ENCODE data around the gene FNDC3B.
"Not testable (repeated sequence)": the region's sequence is repeated elsewhere in the genome, so short reads cannot be mapped to it uniquely, and the experiment has no call there.

Gene FNDC3B

DNA sequence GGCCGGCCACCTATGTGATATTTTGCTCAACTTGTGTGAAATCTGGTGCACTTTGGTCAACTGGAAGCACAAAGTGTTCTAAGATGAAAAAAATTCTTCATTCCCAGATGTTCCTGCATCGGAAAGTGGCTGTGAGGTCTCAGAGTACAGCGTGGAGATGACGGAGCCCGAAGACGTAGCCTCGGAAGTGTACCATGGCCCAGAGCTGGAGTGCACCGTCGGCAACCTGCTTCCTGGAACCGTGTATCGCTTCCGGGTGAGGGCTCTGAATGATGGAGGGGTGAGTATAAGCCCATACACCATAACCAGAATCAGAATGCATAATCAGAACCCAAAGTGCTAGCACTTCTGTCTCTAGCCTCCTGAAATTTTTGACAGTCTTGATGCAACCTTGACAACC, 304.6 kb downstream of the FNDC3B start:
- DNase-seq: no peak
- in situ Hi-C loops (cut with MboI; ENCODE audit: low pct_unique_long_range_greater_than_20kb, low sequenced_read_pairs): no loop called here

DNA sequence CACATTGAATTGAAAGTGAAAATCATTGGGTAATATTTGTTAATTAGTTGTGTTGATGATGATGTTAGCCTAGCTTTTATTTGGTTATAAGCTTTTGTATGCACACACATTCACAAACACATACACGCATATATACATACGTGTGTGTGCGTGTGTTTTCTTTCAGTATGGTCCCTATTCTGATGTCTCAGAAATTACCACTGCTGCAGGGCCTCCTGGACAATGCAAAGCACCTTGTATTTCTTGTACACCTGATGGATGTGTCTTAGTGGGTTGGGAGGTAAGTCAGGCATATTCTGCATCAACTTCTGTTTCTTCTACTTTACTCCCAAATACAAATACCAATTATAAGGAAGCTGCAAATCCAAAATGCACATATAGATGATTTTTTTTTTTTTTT, 306.8 kb downstream of the FNDC3B start:
- in situ Hi-C loops (cut with MboI; ENCODE audit: low pct_unique_long_range_greater_than_20kb, low sequenced_read_pairs): no loop called here
- DNase-seq: no peak

DNA sequence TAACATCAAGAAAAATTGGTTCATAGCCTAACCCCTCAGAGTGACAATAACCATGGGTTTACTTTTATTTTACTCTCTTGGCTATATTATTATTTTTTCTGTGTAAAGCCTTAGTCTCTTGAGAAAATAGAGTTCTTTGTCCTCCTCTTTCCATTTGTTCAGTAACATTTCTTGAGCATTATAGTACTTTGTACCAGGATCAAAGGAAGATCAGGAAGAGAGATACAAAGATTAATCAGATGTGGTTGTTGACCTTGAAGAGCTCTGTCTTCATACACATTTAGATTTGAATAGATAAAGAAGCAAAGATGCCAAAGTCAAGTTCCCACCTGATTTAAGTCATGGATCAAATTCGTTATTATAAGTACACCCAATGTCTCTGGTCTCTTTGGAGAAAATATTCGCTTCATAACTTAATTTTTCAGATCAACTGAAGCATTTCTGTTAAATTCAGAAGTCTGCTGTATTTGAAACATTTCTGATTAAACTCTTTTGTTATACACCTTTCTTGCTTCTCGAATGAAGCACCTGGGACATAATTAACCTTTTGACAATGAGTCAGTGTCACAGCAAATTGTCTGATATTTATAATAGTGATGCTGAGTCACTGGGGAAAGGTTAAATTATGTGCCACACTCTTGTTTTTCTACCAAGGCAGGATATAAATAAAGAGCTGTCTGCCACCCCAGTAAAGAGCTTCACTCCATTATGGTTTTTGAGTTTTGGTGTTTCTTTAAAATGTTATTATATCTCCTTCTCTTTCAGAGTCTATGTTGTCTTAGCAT, 308.7 kb downstream of the FNDC3B start:
- in situ Hi-C loops (cut with MboI; ENCODE audit: low pct_unique_long_range_greater_than_20kb, low sequenced_read_pairs): no loop called here
- DNase-seq: no peak

DNA sequence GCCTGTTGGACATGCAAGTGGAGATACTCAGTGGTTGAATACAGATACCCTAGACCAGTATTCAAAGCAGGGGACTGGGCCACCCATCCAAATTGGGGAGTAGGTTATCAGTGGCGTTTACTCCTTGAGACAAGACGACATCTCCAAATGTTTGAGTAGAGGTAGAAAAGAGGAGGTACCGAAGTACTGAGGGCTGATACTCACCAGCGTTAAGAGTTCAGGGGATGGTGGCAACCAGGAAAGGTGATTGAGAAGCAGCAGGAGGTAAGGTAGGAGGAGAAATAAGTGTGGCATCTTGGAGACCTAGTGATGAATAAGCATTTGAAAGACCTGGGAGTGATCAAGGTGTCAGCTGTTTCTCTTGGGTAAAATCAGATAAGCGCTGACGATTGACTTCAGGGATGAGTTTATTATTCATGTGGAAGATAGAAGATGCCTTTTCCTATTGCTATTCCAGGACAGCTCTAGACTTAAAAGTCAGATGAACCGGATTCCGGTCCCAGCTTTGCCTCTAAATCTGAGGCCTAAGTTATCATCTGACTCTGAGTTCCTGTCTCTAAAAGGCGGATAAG, 312.6 kb downstream of the FNDC3B start:
- DNase-seq: no peak
- in situ Hi-C loops (cut with MboI; ENCODE audit: low pct_unique_long_range_greater_than_20kb, low sequenced_read_pairs): no loop called here

DNA sequence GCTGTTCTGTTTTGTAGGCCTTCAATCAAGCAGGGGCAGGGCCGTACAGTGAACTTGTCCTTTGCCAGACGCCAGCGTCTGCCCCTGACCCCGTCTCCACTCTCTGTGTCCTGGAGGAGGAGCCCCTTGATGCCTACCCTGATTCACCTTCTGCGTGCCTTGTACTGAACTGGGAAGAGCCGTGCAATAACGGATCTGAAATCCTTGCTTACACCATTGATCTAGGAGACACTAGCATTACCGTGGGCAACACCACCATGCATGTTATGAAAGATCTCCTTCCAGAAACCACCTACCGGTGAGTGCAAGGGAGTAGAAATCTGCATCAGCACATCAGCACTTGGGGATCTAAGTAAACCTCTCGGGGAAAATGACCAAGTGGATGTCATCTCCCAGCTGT, 313.4 kb downstream of the FNDC3B start:
- no peak for DNase-seq
- in situ Hi-C loops (cut with MboI; ENCODE audit: low pct_unique_long_range_greater_than_20kb, low sequenced_read_pairs): no loop called here

DNA sequence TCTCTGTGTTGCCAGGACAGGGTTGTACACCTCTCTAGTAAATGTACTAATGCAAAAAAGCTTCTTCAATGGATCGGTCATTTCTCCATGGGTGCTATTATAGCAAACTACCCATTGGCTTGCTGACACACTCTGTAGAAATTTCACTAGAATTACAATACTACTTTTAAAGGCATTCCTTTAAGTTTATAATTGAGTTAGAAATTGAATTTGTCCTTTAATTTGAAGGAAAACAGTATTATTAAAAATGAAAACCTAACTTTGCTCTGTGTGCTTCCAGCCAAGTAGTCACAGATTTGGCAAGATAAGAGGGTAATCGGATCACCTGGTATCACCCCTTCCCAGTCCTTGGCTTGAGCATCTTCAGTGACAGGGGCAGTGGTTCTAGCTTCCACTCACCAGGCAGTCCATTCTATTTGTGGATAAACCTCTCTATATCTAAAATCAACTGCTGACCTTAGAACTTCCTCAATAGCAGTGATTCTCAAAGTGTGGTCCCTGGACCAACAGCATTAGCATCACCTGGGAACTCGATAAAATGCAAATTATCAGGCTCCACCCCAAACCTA, 315.6 kb downstream of the FNDC3B start:
- no peak for DNase-seq

DNA sequence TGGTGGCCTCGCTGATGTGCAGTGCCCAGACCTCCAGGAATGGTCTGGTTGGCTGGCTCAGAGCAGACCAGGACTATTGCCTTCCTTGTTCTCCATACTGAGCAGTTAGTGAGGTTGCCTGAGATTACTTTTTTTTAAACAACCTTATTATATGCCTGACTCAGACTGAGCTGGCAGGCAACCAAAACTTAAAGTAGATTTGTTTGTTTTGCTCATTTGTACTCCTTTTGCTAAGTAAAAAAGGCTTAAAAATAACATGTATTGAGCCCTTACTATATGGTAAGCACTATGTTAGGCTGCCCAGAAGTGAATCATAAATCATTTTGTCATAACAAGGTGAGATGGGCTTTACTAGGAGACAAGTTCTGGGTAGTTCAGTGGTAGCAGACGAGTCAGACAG, 316.5 kb downstream of the FNDC3B start:
- DNase-seq: no peak
- in situ Hi-C loops (cut with MboI; ENCODE audit: low pct_unique_long_range_greater_than_20kb, low sequenced_read_pairs): no loop called here

More for the DNA sequence above, 315.6 kb downstream of the FNDC3B start:
- in situ Hi-C loops (cut with MboI; ENCODE audit: low pct_unique_long_range_greater_than_20kb, low sequenced_read_pairs): no loop called here

DNA sequence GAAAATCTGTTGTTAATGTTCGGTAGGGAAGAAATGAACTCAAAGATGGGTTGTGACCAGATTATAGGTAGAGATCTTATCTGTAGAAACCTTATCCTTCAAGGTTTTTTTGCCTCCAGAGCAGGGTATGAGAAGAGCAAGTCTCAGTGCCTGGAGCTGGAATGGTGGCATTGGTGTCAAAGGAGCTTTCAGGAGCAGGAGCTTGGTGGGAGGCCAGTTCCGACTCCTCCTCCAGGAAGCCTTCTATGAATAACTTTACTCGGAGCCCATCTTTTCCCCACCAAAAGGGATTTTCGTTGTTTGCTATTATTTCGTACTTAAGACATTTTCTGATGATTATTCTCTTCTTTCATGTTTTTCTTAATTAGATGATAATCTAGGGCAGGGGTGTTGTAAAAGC, 317.0 kb downstream of the FNDC3B start:
- in situ Hi-C loops (cut with MboI; ENCODE audit: low pct_unique_long_range_greater_than_20kb, low sequenced_read_pairs): no loop called here
- no peak for DNase-seq

DNA sequence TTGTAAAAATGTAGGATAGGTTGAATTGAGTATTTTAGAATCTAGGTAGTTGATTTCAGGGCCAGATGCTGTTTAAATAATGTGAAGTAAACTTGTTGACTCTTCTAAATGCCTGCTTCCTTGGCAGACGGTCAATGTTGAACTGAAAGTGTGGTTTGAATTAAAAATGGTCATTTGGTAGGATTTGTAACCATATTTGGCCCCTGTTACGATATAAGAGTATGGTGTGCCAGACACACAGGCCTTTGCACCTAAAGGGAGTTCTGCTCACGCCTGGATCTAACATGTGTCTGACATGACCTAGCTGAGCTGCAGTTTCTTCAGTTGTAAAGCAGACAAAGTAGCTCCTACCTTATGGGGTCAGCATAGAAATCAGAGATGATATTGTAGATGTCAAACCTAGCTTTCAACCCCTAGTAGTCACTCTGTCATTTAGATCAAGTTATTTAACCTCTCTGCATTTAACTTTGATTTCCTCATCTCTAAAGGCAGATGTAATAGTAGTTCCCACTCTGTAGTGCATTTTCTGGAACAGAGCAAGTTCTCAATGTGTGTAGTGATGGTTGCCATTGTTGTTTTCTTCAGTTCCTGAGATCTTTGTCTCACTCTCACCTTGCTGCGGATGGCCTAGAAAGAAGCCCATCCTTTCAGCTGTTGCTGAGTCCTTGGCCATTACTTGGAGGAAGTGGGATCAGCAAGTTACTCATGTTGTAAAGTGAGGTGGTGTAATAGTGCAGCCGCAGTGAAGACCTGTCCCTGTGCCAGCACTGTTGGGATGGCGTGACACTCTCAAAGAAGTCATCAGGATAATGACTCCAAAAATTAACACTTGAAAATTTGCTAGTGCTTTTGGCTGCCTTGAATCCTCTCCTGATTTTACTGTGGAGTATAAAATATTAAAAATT, 318.7 kb downstream of the FNDC3B start:
- in situ Hi-C loops (cut with MboI; ENCODE audit: low pct_unique_long_range_greater_than_20kb, low sequenced_read_pairs): no loop called here
- DNase-seq: no peak

DNA sequence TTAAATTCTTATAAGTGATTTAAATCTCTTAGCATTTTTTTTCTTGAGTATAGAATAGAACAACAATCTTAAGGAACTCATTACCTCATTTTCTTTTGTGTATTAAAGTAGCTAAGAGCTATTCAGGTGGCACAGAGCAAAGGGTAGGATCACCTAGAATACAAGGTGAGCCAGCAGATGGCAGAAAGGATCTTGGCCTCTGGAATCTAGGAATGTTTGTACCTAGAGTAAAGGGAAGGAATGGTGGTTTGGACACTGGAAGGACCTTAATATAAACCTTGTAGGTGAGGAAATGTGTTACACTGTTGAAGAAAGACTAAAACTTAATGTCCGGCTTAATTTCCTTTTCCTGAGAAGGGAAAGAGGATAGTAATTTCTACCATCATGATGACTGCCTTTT, 319.9 kb downstream of the FNDC3B start:
- in situ Hi-C loops (cut with MboI; ENCODE audit: low pct_unique_long_range_greater_than_20kb, low sequenced_read_pairs): no loop called here
- DNase-seq: no peak

DNA sequence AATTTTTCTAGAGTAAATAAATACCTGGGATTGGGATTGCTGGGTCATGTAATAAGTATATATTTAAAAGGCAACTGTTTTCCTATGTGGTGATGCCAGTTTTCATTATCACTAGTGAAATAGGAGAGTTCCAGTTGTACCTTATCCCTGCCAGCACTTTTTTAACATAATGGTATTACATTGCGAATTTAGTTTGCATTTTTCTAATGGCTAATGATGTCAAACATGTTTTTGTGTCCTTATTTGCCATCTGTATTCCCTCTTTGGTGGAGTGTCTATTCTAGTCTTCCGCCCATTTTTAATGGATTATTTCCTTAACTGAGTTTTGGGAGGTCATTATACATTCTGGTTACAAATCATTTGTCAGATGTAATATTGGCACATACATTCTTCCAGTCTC, 320.6 kb downstream of the FNDC3B start:
- in situ Hi-C loops (cut with MboI; ENCODE audit: low pct_unique_long_range_greater_than_20kb, low sequenced_read_pairs): no loop called here
- DNase-seq: no peak

DNA sequence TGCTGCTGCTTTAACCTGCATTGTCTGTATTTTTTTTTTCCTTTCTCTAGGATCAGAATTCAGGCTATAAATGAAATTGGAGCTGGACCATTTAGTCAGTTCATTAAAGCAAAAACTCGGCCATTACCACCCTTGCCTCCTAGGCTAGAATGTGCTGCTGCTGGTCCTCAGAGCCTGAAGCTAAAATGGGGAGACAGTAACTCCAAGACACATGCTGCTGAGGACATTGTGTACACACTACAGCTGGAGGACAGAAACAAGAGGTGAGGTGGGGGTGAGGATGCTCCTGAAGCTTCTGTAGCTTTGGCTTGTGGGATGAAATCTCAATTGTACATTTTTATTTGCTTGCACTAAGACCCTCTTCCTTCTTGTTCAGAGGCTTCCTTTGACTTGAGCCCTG, 323.2 kb downstream of the FNDC3B start:
- in situ Hi-C loops (cut with MboI; ENCODE audit: low pct_unique_long_range_greater_than_20kb, low sequenced_read_pairs): no loop called here
- DNase-seq: no peak

DNA sequence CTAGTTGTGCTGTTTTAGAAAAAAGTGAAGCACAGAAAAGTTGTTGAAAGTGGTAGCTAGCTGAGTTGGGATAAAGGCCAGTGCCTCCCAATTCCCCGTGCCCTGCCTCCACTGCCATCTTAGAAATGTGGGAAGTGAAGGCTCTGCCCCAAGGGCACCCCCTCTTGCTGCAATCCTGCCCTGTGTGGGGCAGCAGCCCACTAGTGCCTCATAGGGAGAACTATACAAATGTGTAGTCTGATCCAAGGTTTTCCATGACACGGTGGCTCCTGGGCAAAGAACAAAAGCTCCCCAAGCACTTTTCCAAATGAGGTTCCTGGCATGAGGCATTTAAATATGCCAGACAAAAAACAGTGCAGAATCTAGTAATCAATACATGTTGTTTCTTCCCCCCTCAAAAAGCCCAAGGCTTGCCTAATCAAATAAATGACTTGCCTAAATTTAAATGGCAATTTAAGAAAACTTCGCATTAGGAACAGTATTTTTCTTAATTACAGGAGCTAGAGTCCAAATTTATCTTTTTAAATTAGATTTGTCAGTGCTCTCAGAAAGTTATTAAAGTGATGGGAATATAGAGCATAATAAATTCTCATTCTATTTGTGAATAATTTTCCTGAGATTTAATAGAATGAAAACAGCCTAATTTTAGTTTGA, 325.1 kb downstream of the FNDC3B start:
- DNase-seq: no peak
- in situ Hi-C loops (cut with MboI; ENCODE audit: low pct_unique_long_range_greater_than_20kb, low sequenced_read_pairs): no loop called here

DNA sequence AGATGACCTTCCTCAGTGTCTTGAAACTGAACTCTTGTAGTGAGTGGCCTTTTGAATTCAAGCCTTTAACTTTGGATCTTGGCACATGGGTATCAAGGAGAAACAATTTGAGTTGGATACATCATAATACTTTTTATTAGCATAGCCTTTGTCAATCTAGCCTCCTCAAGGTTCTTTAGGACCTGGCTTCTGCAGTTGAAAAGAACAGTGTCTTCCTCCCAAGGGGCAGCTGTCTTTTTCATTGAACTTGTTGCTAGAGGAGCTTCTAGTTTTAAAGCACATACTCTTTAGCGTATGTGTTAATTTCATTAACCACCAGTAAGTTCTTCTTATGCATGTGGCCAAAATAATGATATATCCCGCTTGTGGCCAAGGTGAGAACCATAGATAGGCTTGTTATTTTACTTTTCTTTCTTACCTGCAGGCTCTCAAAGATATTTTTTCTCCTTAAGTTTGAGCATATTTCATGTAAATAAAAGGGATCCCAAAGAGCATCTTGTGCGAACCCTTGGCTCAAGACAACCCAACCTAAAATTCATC, 325.7 kb downstream of the FNDC3B start:
- DNase-seq: no peak
- in situ Hi-C loops (cut with MboI; ENCODE audit: low pct_unique_long_range_greater_than_20kb, low sequenced_read_pairs): no loop called here

DNA sequence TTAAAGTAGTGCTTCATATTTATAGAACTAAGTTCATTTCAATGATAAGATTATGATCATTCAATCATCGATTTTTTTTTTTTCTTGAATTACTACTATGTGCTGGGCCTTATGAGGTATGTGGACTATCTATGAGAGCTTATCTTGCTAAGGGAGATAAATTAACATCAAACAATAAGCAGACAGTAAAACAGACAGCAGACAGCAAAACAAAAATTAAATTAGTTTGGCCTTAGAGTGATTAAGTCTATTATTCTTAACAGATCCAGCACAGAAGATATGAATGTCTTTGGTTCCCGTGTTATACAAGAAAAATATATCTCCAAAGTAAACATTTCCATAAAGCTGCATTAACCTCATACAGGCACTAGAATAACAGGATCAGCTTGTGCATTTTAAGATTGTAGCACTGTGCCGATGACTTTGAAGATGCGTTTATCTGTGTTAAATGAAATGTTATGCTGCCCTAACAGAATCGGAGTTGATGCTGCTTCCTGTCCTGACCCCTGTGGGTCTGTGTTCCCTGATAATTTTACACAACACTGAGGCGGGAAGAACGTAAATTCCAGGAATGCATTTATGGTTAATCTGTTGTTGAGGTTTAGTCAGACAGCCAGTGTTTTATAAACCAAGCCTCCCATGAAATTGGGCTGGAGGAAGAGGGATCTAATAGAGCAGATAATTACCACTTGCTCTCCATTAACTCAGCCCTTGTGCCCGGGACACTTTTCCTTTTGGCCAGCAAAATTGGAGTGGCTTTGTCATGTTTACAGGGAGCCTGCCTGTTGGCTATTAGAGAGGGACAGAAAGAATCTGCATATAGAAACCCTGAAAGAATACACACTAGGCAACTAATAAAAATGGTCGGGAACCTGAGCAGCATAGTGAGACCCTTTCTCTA, 328.1 kb downstream of the FNDC3B start:
- DNase-seq: no peak
- in situ Hi-C loops (cut with MboI; ENCODE audit: low pct_unique_long_range_greater_than_20kb, low sequenced_read_pairs): no loop called here

DNA sequence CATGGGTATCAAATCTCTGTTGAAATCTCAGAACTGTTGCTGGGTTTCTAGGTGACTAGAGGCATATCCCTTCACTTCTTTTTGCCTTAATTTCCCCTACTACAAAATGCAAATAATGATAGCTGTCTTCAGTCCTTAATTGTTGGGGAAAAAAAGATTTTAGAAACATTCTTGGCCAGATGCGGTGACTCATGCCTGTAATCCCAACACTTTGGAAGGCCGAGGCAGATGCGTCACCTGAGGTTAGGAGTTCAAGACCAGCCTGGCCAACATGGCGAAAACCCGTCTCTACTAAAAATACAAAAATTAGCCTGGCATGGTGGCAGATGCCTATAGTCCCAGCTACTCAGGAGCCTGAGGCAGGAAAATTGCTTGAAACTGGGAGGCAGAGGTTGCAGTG, 329.2 kb downstream of the FNDC3B start:
- in situ Hi-C loops (cut with MboI; ENCODE audit: low pct_unique_long_range_greater_than_20kb, low sequenced_read_pairs): not testable (repeated sequence)

DNA sequence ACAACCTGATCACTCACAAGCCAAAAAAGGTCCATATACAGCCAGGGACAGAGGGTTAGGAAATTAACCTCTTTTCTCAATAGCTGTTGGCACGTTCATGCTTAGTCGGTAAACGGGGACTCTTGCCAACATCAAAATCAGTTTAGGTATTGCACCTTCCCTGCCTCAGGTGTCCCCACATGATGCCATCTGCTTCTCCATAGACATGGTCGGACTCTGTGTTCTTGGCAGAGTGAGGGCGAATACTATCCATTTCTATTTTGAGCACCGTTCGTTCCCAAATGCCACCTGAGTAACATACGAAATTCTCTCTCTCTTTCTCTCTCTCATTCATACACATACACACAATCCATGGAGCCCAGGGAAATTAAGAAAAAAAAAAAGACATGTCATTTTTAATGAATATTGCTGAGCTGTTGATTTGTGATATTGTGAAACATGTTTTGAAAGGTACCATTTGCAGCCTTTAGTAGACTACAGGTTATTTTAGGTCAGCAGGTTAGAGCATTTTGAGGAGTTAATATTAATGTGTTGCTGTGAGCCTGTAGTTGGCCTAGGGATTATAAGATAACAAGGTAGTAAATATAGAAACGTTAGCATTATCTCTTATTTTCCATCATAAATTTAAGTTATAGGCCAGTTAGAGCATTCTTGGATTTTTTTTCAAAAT, 330.3 kb downstream of the FNDC3B start:
- DNase-seq: no peak
- in situ Hi-C loops (cut with MboI; ENCODE audit: low pct_unique_long_range_greater_than_20kb, low sequenced_read_pairs): no loop called here

More for the DNA sequence above, 329.2 kb downstream of the FNDC3B start:
- not testable (repeated sequence) for DNase-seq

DNA sequence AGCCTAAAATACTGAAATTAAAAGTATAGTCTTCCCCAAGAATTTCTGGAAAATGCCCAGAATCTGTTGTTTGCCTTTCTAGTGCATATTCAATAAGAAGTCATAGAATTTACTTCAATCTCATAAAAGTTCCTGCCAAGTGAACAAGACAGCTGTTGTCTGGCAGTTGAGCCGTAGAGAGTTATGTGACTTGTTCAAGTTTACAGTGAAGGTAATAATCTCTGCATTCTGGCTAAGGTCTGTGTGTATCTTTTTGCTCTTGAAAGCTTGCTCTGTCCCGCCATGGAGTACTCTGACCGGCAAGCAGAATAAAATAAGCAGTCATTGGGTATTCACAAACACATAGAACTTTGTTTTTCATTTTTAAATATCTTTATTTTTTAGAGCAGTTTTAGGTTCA, 331.0 kb downstream of the FNDC3B start:
- no peak for DNase-seq
- in situ Hi-C loops (cut with MboI; ENCODE audit: low pct_unique_long_range_greater_than_20kb, low sequenced_read_pairs): no loop called here

Measured in KBM-7 (cell line).